Measurements from ENCODE around the gene SRGAP3.

SRGAP3 gene

DNA sequence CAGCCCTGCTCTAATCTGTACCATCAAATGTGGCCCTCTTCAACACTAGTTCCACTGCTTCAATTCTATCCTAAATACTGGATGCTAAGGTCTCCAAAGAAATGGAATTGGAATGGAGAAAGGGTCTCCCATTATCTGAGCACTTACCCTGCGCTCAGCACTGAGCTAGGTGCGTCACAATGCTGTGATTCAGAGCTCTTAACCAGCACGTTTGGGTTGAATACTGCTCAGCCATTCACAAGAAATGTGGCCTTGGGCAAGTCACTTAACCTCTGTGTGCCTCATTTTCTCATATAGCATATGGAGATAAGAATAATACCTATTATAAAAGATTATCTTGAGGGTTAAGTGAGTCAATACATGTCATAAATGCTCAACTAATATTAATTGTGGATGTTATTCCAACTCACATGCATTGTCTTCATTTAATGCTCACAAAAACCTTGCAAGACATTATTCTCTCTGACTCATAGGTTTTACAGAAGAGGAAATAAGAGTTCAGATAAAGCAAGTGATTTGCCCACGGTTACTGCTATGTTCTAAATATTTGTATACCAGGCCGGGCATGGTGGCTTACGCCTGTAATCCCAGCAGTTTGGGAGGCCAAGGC lies 27.4 kb upstream of the SRGAP3 start:
- Histone ChIP-seq H3K36me3 (replicated peaks) (no peaks in the 10 kb centered on the region), H3K9me3 (no peaks in the 10 kb centered on the region), H3K4me1 (no peaks in the 10 kb centered on the region), H3K4me3 (no peak overlapping the region), H3K27me3 (ENCODE audit: low read depth) (no peaks in the 10 kb centered on the region)
- DNase-seq (ENCODE audit: low spot score in 2 of 2), result no peak
- in situ Hi-C loops (cut with MboI; ENCODE audit: low sequenced_read_pairs), result no loop called here

DNA sequence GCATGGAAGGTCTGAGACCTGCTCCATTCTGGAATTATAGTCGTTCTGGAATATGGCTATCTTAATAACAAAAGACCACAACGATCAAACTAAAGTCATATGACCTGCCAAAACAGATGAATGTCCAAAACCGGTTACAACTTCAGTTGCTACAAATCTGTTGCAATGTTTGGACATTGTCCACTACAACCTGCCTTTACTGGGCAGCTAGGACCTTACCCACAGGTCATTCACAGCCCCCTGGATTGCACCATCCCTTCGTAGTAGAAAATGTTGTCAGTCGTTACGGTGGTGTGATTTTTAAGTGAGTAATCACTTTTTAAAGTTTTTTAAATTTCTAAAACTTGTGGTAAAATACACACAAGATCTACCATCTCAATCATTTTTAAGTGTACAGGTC lies 22.5 kb upstream of the SRGAP3 start:
- Histone ChIP-seq H3K27me3 (ENCODE audit: low read depth) (no peaks in the 10 kb centered on the region), H3K9me3 (no peaks in the 10 kb centered on the region), H3K4me3 (no peak overlapping the region), H3K4me1 (no peaks in the 10 kb centered on the region), H3K36me3 (replicated peaks) (no peaks in the 10 kb centered on the region)
- DNase-seq (ENCODE audit: low spot score in 2 of 2), result no peak
- in situ Hi-C loops (cut with MboI; ENCODE audit: low sequenced_read_pairs), result no loop called here

- no peak overlapping the region for H3K4me3 ChIP-seq
- no peaks in the 10 kb centered on the region for H3K9me3 ChIP-seq
- no peaks in the 10 kb centered on the region for H3K4me1 ChIP-seq
- in situ Hi-C loops (cut with MboI; ENCODE audit: low sequenced_read_pairs), result no loop called here
- no peaks in the 10 kb centered on the region for H3K27me3 ChIP-seq (ENCODE audit: low read depth)
- H3K36me3 ChIP-seq (replicated peaks), result no peaks in the 10 kb centered on the region
- no peak for DNase-seq (ENCODE audit: low spot score in 2 of 2)
Measured at GRCh38 chr3:9270704-9271103, 21.3 kb upstream of the SRGAP3 start.

GRCh38 chr3:9266716-9267115 lies 17.3 kb upstream of the SRGAP3 start:
- Histone ChIP-seq H3K4me3 (no peak overlapping the region), H3K4me1 (no peaks in the 10 kb centered on the region), H3K27me3 (ENCODE audit: low read depth) (0 out of 2 replicates have a peak, but pooled peaks cover 3% of the 10 kb centered on the region), H3K36me3 (replicated peaks) (no peaks in the 10 kb centered on the region), H3K9me3 (no peaks in the 10 kb centered on the region)
- in situ Hi-C loops (cut with MboI; ENCODE audit: low sequenced_read_pairs), result no loop called here
- no peak for DNase-seq (ENCODE audit: low spot score in 2 of 2)

DNA sequence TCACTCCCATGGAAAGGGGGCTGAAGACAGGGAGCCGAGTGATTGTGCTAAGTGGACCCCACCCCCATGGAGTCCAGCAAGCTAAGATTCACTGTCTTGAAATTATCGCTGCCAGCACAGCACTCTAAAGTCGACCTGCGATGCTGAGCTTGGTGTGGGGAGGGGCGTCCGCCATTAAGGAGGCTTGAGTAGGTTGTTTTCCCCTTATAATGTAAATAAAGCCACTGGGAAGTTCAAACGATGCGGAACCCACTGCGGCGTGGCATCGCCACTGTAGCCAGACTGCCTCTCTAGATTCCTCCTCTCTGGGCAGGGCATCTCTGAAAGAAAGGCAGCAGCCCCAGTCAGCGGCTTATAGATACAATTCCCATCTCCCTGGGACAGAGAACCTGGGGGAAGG lies 10.9 kb upstream of the SRGAP3 start:
- Histone ChIP-seq H3K4me1 (no peaks in the 10 kb centered on the region), H3K9me3 (no peaks in the 10 kb centered on the region), H3K4me3 (no peak overlapping the region), H3K36me3 (replicated peaks) (no peaks in the 10 kb centered on the region), H3K27me3 (ENCODE audit: low read depth) (0 out of 2 replicates have a peak, but pooled peaks cover 3% of the 10 kb centered on the region)
- in situ Hi-C loops (cut with MboI; ENCODE audit: low sequenced_read_pairs), result no loop called here
- no peak for DNase-seq (ENCODE audit: low spot score in 2 of 2)

GRCh38 chr3:9257092-9257491 lies 7.6 kb upstream of the SRGAP3 start:
- no peak overlapping the region for H3K4me3 ChIP-seq
- no peaks in the 10 kb centered on the region for H3K4me1 ChIP-seq
- 0 out of 2 replicates have a peak, but pooled peaks cover 3% of the 10 kb centered on the region for H3K27me3 ChIP-seq (ENCODE audit: low read depth)
- no peaks in the 10 kb centered on the region for H3K36me3 ChIP-seq (replicated peaks)
- DNase-seq (ENCODE audit: low spot score in 2 of 2), result no peak
- no peaks in the 10 kb centered on the region for H3K9me3 ChIP-seq
- in situ Hi-C loops (cut with MboI; ENCODE audit: low sequenced_read_pairs), result no loop called here

DNA sequence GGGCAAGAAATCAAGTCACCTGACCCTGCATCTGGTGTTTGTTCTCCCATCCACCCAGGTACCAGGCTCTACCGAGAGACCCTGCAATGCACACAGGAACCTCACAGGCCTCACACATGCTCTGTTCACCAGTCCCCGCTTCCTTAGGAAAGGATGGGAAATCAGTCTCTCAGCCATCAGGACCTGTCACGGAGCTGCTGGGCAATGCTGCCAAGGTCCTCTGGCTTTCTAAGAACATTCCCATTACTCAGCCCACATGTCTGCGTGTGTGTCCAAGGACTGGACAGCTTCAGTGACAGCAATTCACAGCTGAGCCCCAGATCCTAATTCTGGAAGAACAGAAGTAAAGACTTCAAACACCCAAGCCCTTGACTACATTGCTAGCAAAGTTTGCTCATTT lies 6.5 kb upstream of the SRGAP3 start:
- no peak for DNase-seq (ENCODE audit: low spot score in 2 of 2)
- H3K4me3 ChIP-seq, result no peak overlapping the region
- no peaks in the 10 kb centered on the region for H3K9me3 ChIP-seq
- no peaks in the 10 kb centered on the region for H3K36me3 ChIP-seq (replicated peaks)
- in situ Hi-C loops (cut with MboI; ENCODE audit: low sequenced_read_pairs), result no loop called here
- H3K4me1 ChIP-seq, result no peaks in the 10 kb centered on the region
- 0 out of 2 replicates have a peak, but pooled peaks cover 3% of the 10 kb centered on the region for H3K27me3 ChIP-seq (ENCODE audit: low read depth)

DNA sequence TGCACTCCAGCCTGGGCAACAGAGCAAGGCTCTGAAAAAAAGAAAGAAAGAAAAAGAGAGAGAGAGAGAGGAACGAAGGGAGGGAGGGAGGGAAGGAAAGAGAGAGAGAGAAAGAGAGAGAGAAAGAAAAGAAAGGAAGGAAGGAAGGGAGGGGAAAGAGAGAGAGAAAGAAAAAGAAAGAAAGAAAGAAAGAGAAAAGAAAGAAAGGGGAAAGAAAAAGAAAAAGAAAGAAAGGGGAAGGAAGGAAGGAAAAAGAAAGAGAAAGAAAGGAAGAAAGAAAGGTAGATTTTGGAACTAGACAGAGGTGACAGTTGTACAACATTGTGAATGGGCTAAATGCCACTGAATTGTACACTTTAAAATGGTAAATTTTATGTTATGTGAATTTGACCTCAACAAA lies 5.3 kb upstream of the SRGAP3 start:
- Histone ChIP-seq H3K27me3 (ENCODE audit: low read depth) (0 out of 2 replicates have a peak, but pooled peaks cover 3% of the 10 kb centered on the region), H3K4me3 (no peak overlapping the region), H3K9me3 (no peaks in the 10 kb centered on the region), H3K4me1 (peaks cover 2% of the 10 kb centered on the region), H3K36me3 (replicated peaks) (no peaks in the 10 kb centered on the region)
- DNase-seq (ENCODE audit: low spot score in 2 of 2), result no peak
- in situ Hi-C loops (cut with MboI; ENCODE audit: low sequenced_read_pairs), result no loop called here

DNA sequence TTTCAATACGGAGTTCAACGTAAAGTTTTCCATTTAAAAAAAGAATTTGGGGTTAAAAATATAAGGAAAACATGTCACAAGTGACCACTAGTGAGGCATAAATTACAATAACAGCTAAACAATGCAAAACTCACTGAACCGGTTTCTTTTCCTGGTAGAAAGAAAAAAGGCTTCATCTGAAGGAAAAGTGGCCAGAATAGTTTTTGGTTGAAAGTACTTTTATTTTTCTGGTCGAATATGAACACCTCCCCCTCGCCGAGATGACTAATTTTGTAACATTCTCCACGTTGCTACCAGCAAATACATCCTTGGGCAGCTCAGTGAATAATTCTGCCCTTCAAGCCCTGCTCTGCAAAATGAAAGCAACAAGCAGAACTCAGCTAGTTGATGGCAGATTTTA lies 3.9 kb upstream of the SRGAP3 start:
- 0 out of 2 replicates have a peak, but pooled peaks cover 3% of the 10 kb centered on the region for H3K27me3 ChIP-seq (ENCODE audit: low read depth)
- in situ Hi-C loops (cut with MboI; ENCODE audit: low sequenced_read_pairs), result no loop called here
- H3K4me1 ChIP-seq, result peaks cover 3% of the 10 kb centered on the region
- H3K9me3 ChIP-seq, result no peaks in the 10 kb centered on the region
- no peak for DNase-seq (ENCODE audit: low spot score in 2 of 2)
- H3K4me3 ChIP-seq, result no peak overlapping the region
- H3K36me3 ChIP-seq (replicated peaks), result no peaks in the 10 kb centered on the region

GRCh38 chr3:9251055-9251786 lies 1.8 kb upstream of the SRGAP3 start:
- H3K27me3 ChIP-seq (ENCODE audit: low read depth), result 0 out of 2 replicates have a peak, but pooled peaks cover 3% of the 10 kb centered on the region
- in situ Hi-C loops (cut with MboI; ENCODE audit: low sequenced_read_pairs), result no loop called here

DNA sequence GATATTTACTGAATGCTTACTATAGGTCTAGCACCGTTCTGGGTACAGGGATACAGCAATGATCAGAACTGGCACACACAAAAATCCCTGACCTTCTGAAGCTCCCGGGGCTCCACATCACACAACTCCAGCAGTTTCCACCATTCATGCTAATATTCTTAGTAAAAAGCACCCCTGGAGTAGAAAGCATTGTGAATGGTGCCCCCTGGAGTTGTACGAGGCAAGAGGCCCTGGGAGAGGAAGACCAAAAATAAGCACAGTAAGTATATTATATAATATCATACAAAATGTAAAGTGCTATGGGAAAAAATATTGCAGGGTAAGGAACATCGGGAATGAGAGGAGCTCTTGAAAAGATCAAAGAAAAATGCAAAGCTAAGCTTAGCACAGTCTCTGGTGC lies 790 bp upstream of the SRGAP3 start:
- in situ Hi-C loops (cut with MboI; ENCODE audit: low sequenced_read_pairs), result no loop called here
- 0 out of 2 replicates have a peak, but pooled peaks cover 3% of the 10 kb centered on the region for H3K27me3 ChIP-seq (ENCODE audit: low read depth)
- H3K36me3 ChIP-seq (replicated peaks), result no peaks in the 10 kb centered on the region
- DNase-seq (ENCODE audit: low spot score in 2 of 2), result no peak
- H3K9me3 ChIP-seq, result no peaks in the 10 kb centered on the region
- H3K4me1 ChIP-seq, result peaks cover 3% of the 10 kb centered on the region
- no peak overlapping the region for H3K4me3 ChIP-seq

More at GRCh38 chr3:9251055-9251786, 1.8 kb upstream of the SRGAP3 start:
- no peaks in the 10 kb centered on the region for H3K36me3 ChIP-seq (replicated peaks)
- H3K4me1 ChIP-seq, result peaks cover 3% of the 10 kb centered on the region
- H3K9me3 ChIP-seq, result no peaks in the 10 kb centered on the region
- DNase-seq (ENCODE audit: low spot score in 2 of 2), result no peak
- no peak overlapping the region for H3K4me3 ChIP-seq

GRCh38 chr3:9248522-9249271 lies 749 bp downstream of the SRGAP3 start:
- peak; percentile 41 to 55 for DNase-seq (ENCODE audit: low spot score in 2 of 2)

DNA sequence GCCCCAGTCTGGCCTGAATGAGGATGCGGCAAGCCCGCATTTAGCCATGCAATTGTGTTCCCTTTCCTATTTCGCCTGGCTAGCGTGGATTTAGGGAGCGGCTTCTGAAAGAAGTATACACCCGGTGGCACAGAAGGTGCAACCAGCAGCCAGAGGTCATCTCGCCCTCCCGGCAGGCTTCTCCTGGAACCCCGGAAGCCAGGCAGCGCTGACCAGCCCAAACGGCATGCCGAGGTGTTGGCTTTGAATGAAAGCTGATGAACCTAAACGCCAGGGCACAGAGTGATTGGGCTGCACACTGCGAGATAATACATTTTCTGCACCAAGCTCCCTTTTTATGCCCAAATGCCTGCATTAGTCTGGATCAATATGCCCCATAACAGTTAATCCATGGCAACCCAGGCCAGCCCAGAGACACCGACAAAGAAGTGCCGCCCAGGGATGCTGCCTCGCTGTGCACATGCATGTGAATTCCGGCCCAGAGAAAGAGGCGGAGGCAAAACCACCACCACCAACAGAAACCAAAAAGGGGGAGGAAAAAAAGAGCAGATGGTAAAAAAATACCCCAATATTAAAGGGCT lies 1.4 kb downstream of the SRGAP3 start:
- Histone ChIP-seq H3K36me3 (replicated peaks) (no peaks in the 10 kb centered on the region), H3K4me1 (peaks cover 3% of the 10 kb centered on the region), H3K9me3 (no peaks in the 10 kb centered on the region), H3K4me3 (peak overlapping the region; percentile 46), H3K27me3 (ENCODE audit: low read depth) (no peaks in the 10 kb centered on the region)
- in situ Hi-C loops (cut with MboI; ENCODE audit: low sequenced_read_pairs), result no loop called here
- DNase-seq (ENCODE audit: low spot score in 2 of 2), result peak in 1 of 2 experiments; percentile 22

More at GRCh38 chr3:9248522-9249271, 749 bp downstream of the SRGAP3 start:
- in situ Hi-C loops (cut with MboI; ENCODE audit: low sequenced_read_pairs), result no loop called here
- Histone ChIP-seq H3K4me1 (peaks cover 3% of the 10 kb centered on the region), H3K27me3 (ENCODE audit: low read depth) (no peaks in the 10 kb centered on the region), H3K9me3 (no peaks in the 10 kb centered on the region), H3K4me3 (peak overlapping the region; percentile 46), H3K36me3 (replicated peaks) (no peaks in the 10 kb centered on the region)
